Heart right ventricle (tissue), 16 donors: ENCODE data around the gene YIF1B. TPM values are rescaled to one million over a fixed set of nuclear protein-coding genes. Genes with fewer than 3 reads are reported as not detected.

ENCODE experiments used
- ATAC-seq, 8 donors: fragments of 200-7000 bp; cut with Tn5 transposase; one replicate each; pipeline ENCODE4 v1.9.1; 2020; ENCODE audit warnings: mild to moderate bottlenecking in 8 of 8, moderate library complexity in 8 of 8, moderate number of reproducible peaks in 1 of 8
- DNase-seq, 2 donors: peaks; one replicate each; pipeline ENCODE4 v3.0.0-alpha.2; 2020
- H3K27ac ChIP-seq, 10 donors: fragments of 200-600 bp; sonication (generic) in 2 of 10; one replicate each; pipeline versions ENCODE4 v1.5.0 to v1.8.0; 2020 to 2022; ENCODE audit warnings: mild to moderate bottlenecking in 3 of 10
- H3K27me3 ChIP-seq, 7 donors: fragments of 200-600 bp; one replicate each; pipeline ENCODE4 v1.8.0; 2021 to 2022; ENCODE audit warnings: mild to moderate bottlenecking in 2 of 7
- H3K36me3 ChIP-seq, 9 donors: fragments of 200-600 bp; sonication (generic) in 1 of 9; one replicate each; pipeline versions ENCODE4 v1.5.0 to v1.8.0; 2020 to 2022; ENCODE audit warnings: mild to moderate bottlenecking in 2 of 9
- H3K4me1 ChIP-seq, 9 donors: fragments of 200-600 bp; sonication (generic) in 1 of 9; one replicate each; pipeline versions ENCODE4 v1.5.0 to v1.8.0; 2020 to 2022; ENCODE audit warnings: mild to moderate bottlenecking in 4 of 9
- H3K4me3 ChIP-seq, 10 donors: fragments of 200-600 bp; sonication (generic) in 2 of 10; one replicate each; pipeline versions ENCODE4 v1.5.0 to v1.8.0; 2020 to 2022; ENCODE audit warnings: mild to moderate bottlenecking in 7 of 10, moderate library complexity in 2 of 10
- H3K9me3 ChIP-seq, 11 donors: fragments of 200-600 bp in 10 of 11; sonication (generic) in 2 of 11; one replicate each; pipeline versions ENCODE4 v1.5.0 to v1.8.0; 2013 to 2022; ENCODE audit warnings: mild to moderate bottlenecking in 2 of 11, control low read depth in 1 of 11, moderate library complexity in 1 of 11
- WGBS, 2 donors: extraction: QIAGEN DNeasy Blood & Tissue Kit; methylation state at CpG; one replicate each; pipeline ENCODE4 v1.1.7; 2013; ENCODE audit warnings: inconsistent platforms in 1 of 2; 5-methylcytosine and 5-hydroxymethylcytosine counted together
- intact Hi-C, 10 donors: fragments of 100-400 bp; cut with DNase I; formaldehyde crosslinking; loops; one replicate each; pipeline versions ENCODE4 v1.11.1 to v1.14.2; 2022
- polyA plus RNA-seq, 2 donors: library from polyadenylated mRNA; stranded (reverse); fragments of 200-250 nt; gene quantifications; one replicate each; pipeline ENCODE4 v1.2.3, GENCODE V29; 2013
- total RNA-seq, 10 donors: library from RNA; stranded (reverse); fragmentation: NEBNext Ultra II Directional in 3 of 10; extraction: Animal tissue kit (Norgen Biotek cat#: 25700) in 3 of 10; gene quantifications; one replicate each; pipeline versions ENCODE4 v1.2.1 to v1.2.4, GENCODE V29; 2021 to 2023
- TF ChIP-seq, protein P1 (sequence below), 9 donors: fragments of 200-600 bp; sonication (generic) in 2 of 9; IDR thresholded peaks; one replicate each; pipeline versions ENCODE4 v1.5.0 to v1.8.0; 2021 to 2022; ENCODE audit warnings: antibody characterized with exemption in 9 of 9, mild to moderate bottlenecking in 5 of 9, moderate library complexity in 1 of 9
- donor health status: Arrhythmogenic right ventricular cardiomyopathy.
- donor health status: ischemic (EF 13 %, LVEDD 7.1; RV severe dilation, severe dysfunction).
- donor health status: healthy with polysubstance abuse.
- donor health status: DM: no; HTN: yes; CAD: no.
- donor health status: DM: no; HTN: no; CAD: no.
- donor health status: ischemic (EF 25% LVEDD 6.9; RV normal size, moderate dysfunction).
- donor health status: ischemic (EF 25% LVEDD 5.7; RV mildly dilated, moderate dysfunction).
- donor health status: healthy.
- donor health status: DM: yes; HTN: yes; CAD: no.
- donor health status: Ischemic cardiomyopathy.
- donor health status: ischemic (EF 35%, LVEDD 5.7; RV mildly dilated, moderate dysfunction).
- donor health status: nonischemic (EF 11% LVEDD 7.7; RV severe dilation, severe dysfunction).
- donor health status: DM: yes; HTN: yes; CAD: no.
- donor health status: PGD.
- donor health status: ischemic (EF 29% LVEDD 5.4; RV normal size, mild dysfunction).
- donor health status: nonischemic (EF 23%, LVEDD 6.1; RV moderate dilation, normal function).

Gene YIF1B
- total and polyA plus RNA-seq, 12 donors: 24.3 to 115 (median 30.8) TPM

DNA sequence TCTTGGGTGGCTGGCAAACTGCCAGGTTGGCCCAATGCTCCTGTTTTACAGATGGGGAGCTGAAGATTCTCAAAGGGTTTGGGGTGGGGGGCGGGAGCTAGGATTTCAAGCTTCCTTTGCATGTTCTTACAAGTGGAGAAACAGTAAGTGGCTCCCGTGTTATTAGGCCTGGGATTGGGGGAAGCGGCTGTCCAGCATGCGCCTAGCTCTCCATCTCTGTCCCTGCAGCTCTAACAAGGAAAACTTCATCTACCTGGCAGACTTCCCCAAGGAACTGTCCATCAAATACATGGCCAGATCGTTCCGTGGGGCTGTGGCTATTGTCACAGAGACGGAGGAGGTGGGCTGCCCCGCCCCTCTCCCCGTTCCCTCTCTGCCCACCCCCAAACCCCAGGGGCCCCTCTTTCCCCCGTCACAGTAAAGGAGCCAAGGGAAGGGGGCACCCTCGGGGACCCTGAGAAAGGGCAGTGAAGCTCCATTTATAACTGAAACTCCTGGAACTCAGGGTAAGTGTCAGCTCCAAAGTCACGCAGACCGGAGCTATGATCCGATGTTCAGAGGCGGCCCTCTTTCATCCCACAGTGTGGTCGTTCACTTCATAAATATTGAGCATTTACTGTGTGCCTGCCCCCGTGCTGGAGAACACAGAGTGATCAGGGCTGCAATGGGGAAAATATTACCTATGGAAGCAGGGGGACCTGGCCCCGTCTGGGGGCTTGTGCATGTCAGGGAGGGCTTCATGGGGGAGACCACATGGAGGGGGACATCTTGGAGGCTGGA, 43.7 kb upstream of the YIF1B start:
- Histone ChIP-seq H3K36me3 (no peaks in the 10 kb centered on the region), H3K4me3 (no peak overlapping the region), H3K9me3 (no peaks in the 10 kb centered on the region), H3K27me3 (peaks cover 0 to 59% (median 29%) of the 10 kb centered on the region in 7 donors), H3K27ac (no peak overlapping the region), H3K4me1 (peaks cover 0 to 20% (median 13%) of the 10 kb centered on the region in 9 donors)
- TF ChIP-seq, protein P1, sequence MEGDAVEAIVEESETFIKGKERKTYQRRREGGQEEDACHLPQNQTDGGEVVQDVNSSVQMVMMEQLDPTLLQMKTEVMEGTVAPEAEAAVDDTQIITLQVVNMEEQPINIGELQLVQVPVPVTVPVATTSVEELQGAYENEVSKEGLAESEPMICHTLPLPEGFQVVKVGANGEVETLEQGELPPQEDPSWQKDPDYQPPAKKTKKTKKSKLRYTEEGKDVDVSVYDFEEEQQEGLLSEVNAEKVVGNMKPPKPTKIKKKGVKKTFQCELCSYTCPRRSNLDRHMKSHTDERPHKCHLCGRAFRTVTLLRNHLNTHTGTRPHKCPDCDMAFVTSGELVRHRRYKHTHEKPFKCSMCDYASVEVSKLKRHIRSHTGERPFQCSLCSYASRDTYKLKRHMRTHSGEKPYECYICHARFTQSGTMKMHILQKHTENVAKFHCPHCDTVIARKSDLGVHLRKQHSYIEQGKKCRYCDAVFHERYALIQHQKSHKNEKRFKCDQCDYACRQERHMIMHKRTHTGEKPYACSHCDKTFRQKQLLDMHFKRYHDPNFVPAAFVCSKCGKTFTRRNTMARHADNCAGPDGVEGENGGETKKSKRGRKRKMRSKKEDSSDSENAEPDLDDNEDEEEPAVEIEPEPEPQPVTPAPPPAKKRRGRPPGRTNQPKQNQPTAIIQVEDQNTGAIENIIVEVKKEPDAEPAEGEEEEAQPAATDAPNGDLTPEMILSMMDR (IDR thresholded peaks at IDR 0.05): no peak
- DNase-seq (no peak), ATAC-seq (no peak)
- WGBS, 2 donors: 54 to 58% methylated on average over 18 of the region's 18 CpGs
- intact Hi-C loops: no loop called here

DNA sequence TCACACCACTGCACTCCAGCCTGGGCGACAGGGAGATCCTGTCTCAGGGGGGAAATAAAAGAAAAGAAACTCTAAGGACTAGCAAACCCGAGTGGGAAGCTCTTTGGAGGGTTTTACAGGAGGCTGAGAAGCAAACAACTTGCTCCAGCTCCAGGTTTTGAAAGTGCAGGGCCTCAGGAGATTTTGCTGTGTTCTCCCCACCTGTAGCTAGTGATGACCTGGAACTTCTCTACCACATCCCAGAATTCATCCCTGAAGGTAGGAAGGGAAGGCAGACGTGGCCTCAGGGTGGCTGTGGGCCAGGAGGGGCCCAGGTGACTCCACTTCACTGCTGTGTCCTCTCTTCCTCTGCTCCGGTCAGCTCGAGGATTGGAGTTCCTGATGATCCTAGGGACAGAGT, 42.3 kb upstream of the YIF1B start:
- H3K9me3 ChIP-seq: no peaks in the 10 kb centered on the region
- TF ChIP-seq, protein P1 (IDR thresholded peaks at IDR 0.05): no peak

GRCh38 chr19:38355728-38356725, 40.3 kb upstream of the YIF1B start:
- intact Hi-C loops: no loop called here
- DNase-seq: no peak
- no peak overlapping the region for H3K4me3 ChIP-seq
- H3K27ac ChIP-seq: no peak overlapping the region
- H3K9me3 ChIP-seq: no peaks in the 10 kb centered on the region
- ATAC-seq: no peak
- peaks cover 0 to 56% (median 29%) of the 10 kb centered on the region in 7 donors for H3K27me3 ChIP-seq
- H3K4me1 ChIP-seq: peaks cover 0 to under 1% (median 0%) of the 10 kb centered on the region in 9 donors
- WGBS, 2 donors: 71 to 74% methylated on average over 16 of the region's 16 CpGs
- no peaks in the 10 kb centered on the region for H3K36me3 ChIP-seq
- TF ChIP-seq, protein P1 (IDR thresholded peaks at IDR 0.05): no peak

More for the DNA sequence above, 42.3 kb upstream of the YIF1B start:
- 35 to 46% methylated on average over 5 of the region's 5 CpGs for WGBS, 2 donors
- Histone ChIP-seq H3K27ac (no peak overlapping the region), H3K36me3 (no peaks in the 10 kb centered on the region), H3K4me1 (peaks cover 0 to 18% (median 13%) of the 10 kb centered on the region in 9 donors), H3K27me3 (peaks cover 0 to 63% (median 29%) of the 10 kb centered on the region in 7 donors), H3K4me3 (no peak overlapping the region)
- DNase-seq: no peak
- no peak for ATAC-seq
- intact Hi-C loops: no loop called here

- H3K9me3 ChIP-seq: no peaks in the 10 kb centered on the region
- no peaks in the 10 kb centered on the region for H3K36me3 ChIP-seq
- ATAC-seq (no peak), DNase-seq (no peak)
- H3K27ac ChIP-seq: no peak overlapping the region
- 74 to 79% methylated on average over 8 of the region's 8 CpGs for WGBS, 2 donors
- H3K4me1 ChIP-seq: no peaks in the 10 kb centered on the region
- H3K4me3 ChIP-seq: no peak overlapping the region
- intact Hi-C loops: no loop called here
- TF ChIP-seq, protein P1 (IDR thresholded peaks at IDR 0.05): no peak
- peaks cover 0 to 32% (median 17%) of the 10 kb centered on the region in 7 donors for H3K27me3 ChIP-seq
Observed at GRCh38 chr19:38352611-38353010, 36.9 kb upstream of the YIF1B start.
